SK-N-SH (cell line): ENCODE measurements around the gene APBA2.

Experiments used
- CTCF ChIP-seq: fragments of 200-600 bp; sonication (generic); IDR thresholded peaks from 2 replicates; pipeline ENCODE4 v1.6.1; 2017; ENCODE audit warnings: antibody characterized with exemption, mild to moderate bottlenecking, moderate library complexity
- EP300 ChIP-seq, 2 experiments: IDR thresholded peaks; 2 replicates each; pipeline versions ENCODE4 v1.4.0 to v1.6.1; 2012; ENCODE audit warnings: borderline replicate concordance in 1 of 2, low read depth in 1 of 2, low read length in 1 of 2
- MAX ChIP-seq: IDR thresholded peaks from 2 replicates; pipeline ENCODE4 v1.4.0; 2012; ENCODE audit warnings: low read depth
- POLR2AphosphoS5 ChIP-seq: IDR thresholded peaks from 2 replicates; pipeline ENCODE4 v1.6.1; 2012; ENCODE audit warnings: low read depth, low read length
- SMC3 ChIP-seq: IDR thresholded peaks from 2 replicates; pipeline ENCODE4 v1.6.1; 2012; ENCODE audit warnings: low read depth, low read length, improper control_type of control experiment

GRCh38 chr15:28907338-28907960 is 21.7 kb downstream of the APBA2 start:
- no peak for TF ChIP-seq SMC3
- TF ChIP-seq CTCF = no peak
- no peak for TF ChIP-seq EP300 (IDR thresholded peaks at IDR 0.05; ENCODE audit: borderline replicate concordance in 1 of 2, low read depth in 1 of 2, low read length in 1 of 2)
- TF ChIP-seq POLR2AphosphoS5 = no peak
- no peak for TF ChIP-seq MAX
